ENCODE results near the gene SPIN3. TPM values are rescaled to one million over a fixed set of nuclear protein-coding genes. Genes with fewer than 3 reads are reported as not detected.

Gene SPIN3
- total and polyA plus RNA-seq, 2 donors (not counting 3 experiments of a cell fraction or from before 2014, with no cell fraction given) = 3.0 to 6.3 TPM

DNA sequence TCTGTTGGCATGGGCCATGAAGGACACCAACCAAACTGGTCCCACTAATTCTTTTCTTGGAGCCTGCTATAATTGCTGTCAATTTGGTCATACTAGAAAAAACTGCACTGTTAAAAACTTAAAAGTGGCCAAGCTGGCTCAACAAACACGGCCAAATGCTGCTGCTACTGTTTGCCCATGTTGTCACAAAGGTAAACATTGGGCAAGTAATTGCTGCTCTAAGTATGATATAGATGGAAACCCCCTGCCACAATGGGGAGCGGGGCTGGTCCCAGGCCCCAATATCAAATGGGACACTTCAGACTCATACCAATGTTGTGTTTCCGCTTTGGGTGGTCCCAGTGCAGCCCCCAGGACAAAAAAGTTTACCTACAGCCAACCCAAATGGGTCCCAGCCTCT is 52.1 kb downstream of the SPIN3 start:
- Histone ChIP-seq H3K9me1 (replicated peaks; ENCODE audit: control insufficient read depth, extremely low read depth, insufficient read depth, low read length) (no peaks in the 10 kb centered on the region), H2AFZ (ENCODE audit: low read depth, low read length) (no peak overlapping the region), H3K27me3 (ENCODE audit: control insufficient read depth in 2 of 2, insufficient read depth in 2 of 2, low read length in 2 of 2) (no peaks in the 10 kb centered on the region), H3K36me3 (ENCODE audit: control insufficient read depth in 2 of 2, extremely low read depth in 1 of 2, insufficient read depth in 2 of 2, low read length in 2 of 2) (no peaks in the 10 kb centered on the region), H4K20me1 (replicated peaks; ENCODE audit: control insufficient read depth, extremely low read depth, insufficient read depth, low read length) (no peaks in the 10 kb centered on the region), H3K9ac (replicated peaks; ENCODE audit: extremely low read depth, insufficient read depth, low read length) (no peak overlapping the region), H3K4me2 (ENCODE audit: insufficient read depth, low read length) (no peak overlapping the region), H3K4me3 (replicated peaks in 1 of 3; ENCODE audit: insufficient read depth in 1 of 3, low read depth in 1 of 3, low read length in 3 of 3) (no peak overlapping the region), H3K4me1 (ENCODE audit: control insufficient read depth, extremely low read depth, insufficient read depth, low read length) (no peaks in the 10 kb centered on the region), H3K79me2 (ENCODE audit: control insufficient read depth, insufficient read depth, low read length) (no peaks in the 10 kb centered on the region), H3K27ac (ENCODE audit: insufficient read depth, low read depth, low read length) (no peak overlapping the region), H3K9me3 (replicated peaks; ENCODE audit: control insufficient read depth, insufficient read depth, low read length) (no peaks in the 10 kb centered on the region)
- intact Hi-C loops (cut with micrococcal nuclease) (no loop called here), dilution Hi-C loops (cut with MboI; ENCODE audit: extremely low pct_ligation_motif_present, low sequenced_read_pairs) (no loop called here)
- no peak for TF ChIP-seq GATA2 (IDR thresholded peaks at IDR 0.05; ENCODE audit: insufficient read depth, insufficient read length, low read depth, low read length)
- TF ChIP-seq POLR2A (IDR thresholded peaks at IDR 0.05; ENCODE audit: low read depth, low read length) = no peak
- TF ChIP-seq MYC (IDR thresholded peaks at IDR 0.05; ENCODE audit: low read depth, low read length) = no peak
- DNase-seq (ENCODE audit: low read depth, low spot score) (no peak), FAIRE-seq (no peak)
- ChIA-PET CTCF (no interaction called here), POLR2A (no interaction called here)
- no TSS peak for BruUV-seq (replicated peaks)

Other genes starting within 250 kb of the SPIN3 start
- 8.8 and 10.3 TPM in 2 replicates for gene SPIN2B, start 126.0 kb upstream of the SPIN3 start, total RNA-seq
- gene SPIN2B, start 126.0 kb upstream of the SPIN3 start, polyA plus RNA-seq = 7.1 and 7.4 TPM in 2 replicates
- 0.75 and 0.76 TPM in 2 replicates for gene SPIN2A, start 141.9 kb upstream of the SPIN3 start, total RNA-seq
- 0.22 and 0.25 TPM in 2 replicates for gene SPIN2A, start 141.9 kb upstream of the SPIN3 start, polyA plus RNA-seq

All from endothelial cell of umbilical vein (primary cell).